Measurements from ENCODE around the gene PRPF31. TPM values are rescaled to one million over a fixed set of nuclear protein-coding genes. Genes with fewer than 3 reads are reported as not detected.

Gene PRPF31
- polyA plus RNA-seq, 1 donor from 2014 or later: 76.6 TPM

DNA sequence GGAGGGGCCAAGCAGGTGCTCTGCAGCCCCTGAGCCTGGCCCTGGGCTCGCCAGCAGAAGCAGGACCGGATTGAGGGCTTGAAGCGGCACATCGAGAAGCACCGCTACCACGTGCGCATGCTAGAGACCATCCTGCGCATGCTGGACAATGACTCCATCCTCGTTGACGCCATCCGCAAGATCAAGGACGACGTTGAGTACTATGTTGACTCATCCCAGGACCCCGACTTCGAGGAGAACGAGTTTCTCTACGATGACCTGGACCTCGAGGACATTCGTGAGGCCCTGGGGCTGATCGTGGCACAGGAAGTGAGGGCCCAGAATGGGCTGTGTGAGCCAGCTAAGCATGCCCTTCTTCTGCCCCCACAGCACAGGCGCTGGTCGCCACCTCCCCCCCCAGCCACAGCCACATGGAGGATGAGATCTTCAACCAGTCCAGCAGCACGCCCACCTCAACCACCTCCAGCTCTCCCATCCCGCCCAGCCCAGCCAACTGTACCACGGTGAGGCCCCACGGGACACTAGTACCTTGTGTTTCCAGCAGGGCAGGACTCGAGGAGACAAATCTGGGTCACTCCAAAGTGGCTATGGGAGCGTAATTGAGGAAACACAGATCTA, 30.1 kb downstream of the PRPF31 start:
- H3K9me3 ChIP-seq (ENCODE audit: low read length): no peaks in the 10 kb centered on the region
- no peak overlapping the region for H3K27ac ChIP-seq (ENCODE audit: low read length)
- no peaks in the 10 kb centered on the region for H3K36me3 ChIP-seq (ENCODE audit: insufficient read depth, low read length)
- H3K4me2 ChIP-seq (ENCODE audit: low read length): no peak overlapping the region
- H3K27me3 ChIP-seq (ENCODE audit: insufficient read depth, low read depth, low read length): no peaks in the 10 kb centered on the region
- no peaks in the 10 kb centered on the region for H4K20me1 ChIP-seq (ENCODE audit: insufficient read depth)
- H3K9ac ChIP-seq (ENCODE audit: low read length): no peak overlapping the region
- H2AFZ ChIP-seq (ENCODE audit: low read depth, low read length): no peak overlapping the region
- TF ChIP-seq MXI1 (conservative IDR thresholded peaks at IDR 0.05; ENCODE audit: poor library complexity, severe bottlenecking) (no peak), REST (IDR thresholded peaks at IDR 0.05; ENCODE audit: borderline replicate concordance) (no peak), CTCF (IDR thresholded peaks at IDR 0.05; ENCODE audit: poor library complexity, severe bottlenecking) (no peak), EP300 (conservative IDR thresholded peaks at IDR 0.05; ENCODE audit: poor library complexity, severe bottlenecking) (no peak), SMC3 (conservative IDR thresholded peaks at IDR 0.05; ENCODE audit: poor library complexity) (no peak), POLR2AphosphoS5 (IDR thresholded peaks at IDR 0.05) (no peak), EZH2 (IDR thresholded peaks at IDR 0.05; ENCODE audit: borderline replicate concordance, insufficient read depth, low read length, poor library complexity, severe bottlenecking) (no peak), TAF1 (IDR thresholded peaks at IDR 0.05; ENCODE audit: low read depth) (no peak), RAD21 (conservative IDR thresholded peaks at IDR 0.05) (no peak)
- no peaks in the 10 kb centered on the region for H3K9me2 ChIP-seq (ENCODE audit: insufficient read depth, low read length)
- H3F3A ChIP-seq (ENCODE audit: insufficient read depth, low read length, poor library complexity, severe bottlenecking): no peaks in the 10 kb centered on the region
- no peak overlapping the region for H3K4me3 ChIP-seq (ENCODE audit: low read length)
- H3K79me2 ChIP-seq (replicated peaks; ENCODE audit: insufficient read depth, low read length): peaks cover 7% of the 10 kb centered on the region

- no peak overlapping the region for H3K9ac ChIP-seq (ENCODE audit: low read length)
- H3K4me2 ChIP-seq (ENCODE audit: low read length): no peak overlapping the region
- H3F3A ChIP-seq (ENCODE audit: insufficient read depth, low read length, poor library complexity, severe bottlenecking): no peaks in the 10 kb centered on the region
- no peak overlapping the region for H2AFZ ChIP-seq (ENCODE audit: low read depth, low read length)
- no peaks in the 10 kb centered on the region for H3K27me3 ChIP-seq (ENCODE audit: insufficient read depth, low read depth, low read length)
- no peaks in the 10 kb centered on the region for H4K20me1 ChIP-seq (ENCODE audit: insufficient read depth)
- no peaks in the 10 kb centered on the region for H3K36me3 ChIP-seq (ENCODE audit: insufficient read depth, low read length)
- H3K27ac ChIP-seq (ENCODE audit: low read length): no peak overlapping the region
- TF ChIP-seq MXI1 (conservative IDR thresholded peaks at IDR 0.05; ENCODE audit: poor library complexity, severe bottlenecking): no peak
- no peak for TF ChIP-seq SMC3 (conservative IDR thresholded peaks at IDR 0.05; ENCODE audit: poor library complexity)
- TF ChIP-seq REST (IDR thresholded peaks at IDR 0.05; ENCODE audit: borderline replicate concordance): no peak
- H3K9me2 ChIP-seq (ENCODE audit: insufficient read depth, low read length): no peaks in the 10 kb centered on the region
- H3K79me2 ChIP-seq (replicated peaks; ENCODE audit: insufficient read depth, low read length): no peaks in the 10 kb centered on the region
- no peaks in the 10 kb centered on the region for H3K9me3 ChIP-seq (ENCODE audit: low read length)
- H3K4me3 ChIP-seq (ENCODE audit: low read length): no peak overlapping the region
Observed at GRCh38 chr19:54147676-54148075, 32.1 kb downstream of the PRPF31 start.

Measured in neural cell (in vitro differentiated cells).